ENCODE measurements around the gene ANKS1B.

Gene ANKS1B

GRCh38 chr12:100031836-100032235 is 47.1 kb upstream of the ANKS1B start (continued):
- no peak for TF ChIP-seq ZNF354C (tag by site-specific recombination; IDR thresholded peaks at IDR 0.05; ENCODE audit: borderline replicate concordance, low read depth)

DNA sequence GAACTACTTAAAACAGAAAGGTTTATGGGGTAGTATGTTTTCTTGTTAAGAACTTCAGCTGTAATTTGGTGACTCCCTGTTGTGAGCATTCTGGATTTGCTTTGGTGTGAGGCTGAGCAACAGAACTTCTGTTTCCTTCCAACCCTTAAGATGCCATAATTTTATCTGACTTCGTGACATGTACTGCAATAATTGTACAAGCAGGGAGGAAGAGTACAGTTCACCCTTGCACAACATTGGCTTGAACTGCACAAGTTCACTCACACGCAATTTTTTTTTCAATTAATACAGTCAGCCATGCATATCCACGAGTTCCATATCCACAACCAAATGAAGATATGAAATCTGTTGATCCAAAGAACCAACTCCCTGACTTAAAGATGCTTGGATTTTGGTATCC is 42.9 kb upstream of the ANKS1B start:
- TF ChIP-seq, protein P1, sequence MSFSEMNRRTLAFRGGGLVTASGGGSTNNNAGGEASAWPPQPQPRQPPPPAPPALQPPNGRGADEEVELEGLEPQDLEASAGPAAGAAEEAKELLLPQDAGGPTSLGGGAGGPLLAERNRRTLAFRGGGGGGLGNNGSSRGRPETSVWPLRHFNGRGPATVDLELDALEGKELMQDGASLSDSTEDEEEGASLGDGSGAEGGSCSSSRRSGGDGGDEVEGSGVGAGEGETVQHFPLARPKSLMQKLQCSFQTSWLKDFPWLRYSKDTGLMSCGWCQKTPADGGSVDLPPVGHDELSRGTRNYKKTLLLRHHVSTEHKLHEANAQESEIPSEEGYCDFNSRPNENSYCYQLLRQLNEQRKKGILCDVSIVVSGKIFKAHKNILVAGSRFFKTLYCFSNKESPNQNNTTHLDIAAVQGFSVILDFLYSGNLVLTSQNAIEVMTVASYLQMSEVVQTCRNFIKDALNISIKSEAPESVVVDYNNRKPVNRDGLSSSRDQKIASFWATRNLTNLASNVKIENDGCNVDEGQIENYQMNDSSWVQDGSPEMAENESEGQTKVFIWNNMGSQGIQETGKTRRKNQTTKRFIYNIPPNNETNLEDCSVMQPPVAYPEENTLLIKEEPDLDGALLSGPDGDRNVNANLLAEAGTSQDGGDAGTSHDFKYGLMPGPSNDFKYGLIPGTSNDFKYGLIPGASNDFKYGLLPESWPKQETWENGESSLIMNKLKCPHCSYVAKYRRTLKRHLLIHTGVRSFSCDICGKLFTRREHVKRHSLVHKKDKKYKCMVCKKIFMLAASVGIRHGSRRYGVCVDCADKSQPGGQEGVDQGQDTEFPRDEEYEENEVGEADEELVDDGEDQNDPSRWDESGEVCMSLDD (tag by site-specific recombination; IDR thresholded peaks at IDR 0.05) = no peak
- TF ChIP-seq ZNF701 (tag by site-specific recombination; IDR thresholded peaks at IDR 0.05) (no peak), ZNF138 (tag by site-specific recombination; IDR thresholded peaks at IDR 0.05; ENCODE audit: borderline replicate concordance) (no peak), ZBTB44 (tag by site-specific recombination; IDR thresholded peaks at IDR 0.05) (no peak), ZBTB21 (tag by site-specific recombination; IDR thresholded peaks at IDR 0.05) (no peak), ZNF530 (tag by site-specific recombination; IDR thresholded peaks at IDR 0.05; ENCODE audit: low read depth) (no peak), ZNF660 (tag by site-specific recombination; IDR thresholded peaks at IDR 0.05) (no peak), ZNF391 (tag by site-specific recombination; IDR thresholded peaks at IDR 0.05; ENCODE audit: borderline replicate concordance, low read depth) (no peak), ZNF433 (tag by site-specific recombination; IDR thresholded peaks at IDR 0.05; ENCODE audit: low read depth) (no peak), ZNF791 (tag by site-specific recombination; IDR thresholded peaks at IDR 0.05) (no peak), ZNF211 (tag by site-specific recombination; IDR thresholded peaks at IDR 0.05; ENCODE audit: low read depth) (no peak), ZNF324 (tag by site-specific recombination; IDR thresholded peaks at IDR 0.05) (no peak), ZNF596 (tag by site-specific recombination; IDR thresholded peaks at IDR 0.05) (no peak), ZNF626 (tag by site-specific recombination; IDR thresholded peaks at IDR 0.05) (no peak), ZEB2 (tag by site-specific recombination; IDR thresholded peaks at IDR 0.05) (no peak), ZNF677 (tag by site-specific recombination; IDR thresholded peaks at IDR 0.05) (no peak), PRDM1 (tag by site-specific recombination; IDR thresholded peaks at IDR 0.05) (no peak), FEZF1 (tag by site-specific recombination; IDR thresholded peaks at IDR 0.05) (no peak), ZNF184 (tag by site-specific recombination; IDR thresholded peaks at IDR 0.05) (no peak)
- TF ChIP-seq, protein P2, sequence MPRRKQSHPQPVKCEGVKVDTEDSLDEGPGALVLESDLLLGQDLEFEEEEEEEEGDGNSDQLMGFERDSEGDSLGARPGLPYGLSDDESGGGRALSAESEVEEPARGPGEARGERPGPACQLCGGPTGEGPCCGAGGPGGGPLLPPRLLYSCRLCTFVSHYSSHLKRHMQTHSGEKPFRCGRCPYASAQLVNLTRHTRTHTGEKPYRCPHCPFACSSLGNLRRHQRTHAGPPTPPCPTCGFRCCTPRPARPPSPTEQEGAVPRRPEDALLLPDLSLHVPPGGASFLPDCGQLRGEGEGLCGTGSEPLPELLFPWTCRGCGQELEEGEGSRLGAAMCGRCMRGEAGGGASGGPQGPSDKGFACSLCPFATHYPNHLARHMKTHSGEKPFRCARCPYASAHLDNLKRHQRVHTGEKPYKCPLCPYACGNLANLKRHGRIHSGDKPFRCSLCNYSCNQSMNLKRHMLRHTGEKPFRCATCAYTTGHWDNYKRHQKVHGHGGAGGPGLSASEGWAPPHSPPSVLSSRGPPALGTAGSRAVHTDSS (tag by site-specific recombination; IDR thresholded peaks at IDR 0.05) = no peak
- ChIA-PET CTCF (no interaction called here), POLR2A (no interaction called here)
- H3K9me3 ChIP-seq (ENCODE audit: control insufficient read depth, insufficient read depth, low read depth, low read length) = no peaks in the 10 kb centered on the region
- H3K36me3 ChIP-seq (ENCODE audit: control insufficient read depth in 2 of 2, insufficient read depth in 1 of 2, low read length in 2 of 2) = no peaks in the 10 kb centered on the region; a peak in 1 of 3 replicates
- H3K27ac ChIP-seq (ENCODE audit: extremely low read depth, low read depth, low read length) = no peak overlapping the region
- no peak overlapping the region for H3K4me3 ChIP-seq (ENCODE audit: low read depth, low read length)
- no peaks in the 10 kb centered on the region for H3K4me1 ChIP-seq (ENCODE audit: control insufficient read depth, insufficient read depth, low read length)

All from HEK293 (cell line).